NCI-H1930 (cell line): Measurements from ENCODE around the gene MGRN1.

Experiments
- DNase-seq, 2 experiments: peaks; one replicate each; lab custom pipeline; 2025; lab: John Stamatoyannopoulos, UW

Gene MGRN1

DNA sequence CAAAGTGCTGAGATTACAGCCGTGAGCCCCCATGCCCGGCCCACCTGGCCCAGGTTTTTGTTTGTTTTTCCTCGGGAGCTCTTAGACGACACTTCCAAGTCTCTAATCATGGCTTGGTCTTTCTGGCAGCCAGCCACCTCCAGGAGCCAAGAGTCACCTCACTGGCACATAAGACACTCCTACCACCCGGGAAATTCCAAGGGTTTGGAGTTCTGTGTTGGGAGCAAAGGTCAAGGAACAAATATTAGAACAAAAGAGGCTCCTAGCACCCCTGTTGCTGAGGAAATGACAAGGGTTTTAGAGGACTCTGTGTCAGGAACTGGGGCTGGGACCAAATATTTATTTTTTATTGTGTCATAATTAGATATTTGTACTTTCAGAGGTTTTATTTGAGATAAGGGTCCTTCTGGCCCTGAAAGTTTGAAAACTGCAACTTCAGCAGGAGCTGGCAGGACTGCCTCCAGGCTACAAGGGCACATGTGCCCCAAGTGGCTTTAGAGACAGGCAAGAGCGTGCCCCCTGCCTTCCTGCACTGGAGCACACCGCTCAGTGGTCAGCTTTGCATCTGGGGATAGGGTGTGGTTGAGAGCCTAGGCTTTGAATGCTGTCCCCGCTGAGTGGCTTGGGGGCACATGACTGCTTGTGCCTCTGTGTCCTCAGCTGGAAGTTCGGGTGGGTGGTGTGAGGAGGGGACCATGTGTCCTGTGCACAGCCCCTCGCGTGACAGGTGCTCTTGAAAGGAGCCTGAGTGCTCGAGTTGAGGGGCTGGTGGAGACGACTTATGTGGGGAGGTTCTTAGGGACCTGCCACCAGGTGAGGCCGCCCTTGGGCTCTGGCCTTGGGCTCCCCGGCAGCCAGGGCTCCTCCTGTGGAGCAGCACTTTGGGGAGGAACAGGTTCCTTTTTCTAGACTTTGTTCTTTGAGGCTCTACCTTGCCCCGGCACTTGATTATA lies 29.7 kb downstream of the MGRN1 start:
- no peak for DNase-seq

DNA sequence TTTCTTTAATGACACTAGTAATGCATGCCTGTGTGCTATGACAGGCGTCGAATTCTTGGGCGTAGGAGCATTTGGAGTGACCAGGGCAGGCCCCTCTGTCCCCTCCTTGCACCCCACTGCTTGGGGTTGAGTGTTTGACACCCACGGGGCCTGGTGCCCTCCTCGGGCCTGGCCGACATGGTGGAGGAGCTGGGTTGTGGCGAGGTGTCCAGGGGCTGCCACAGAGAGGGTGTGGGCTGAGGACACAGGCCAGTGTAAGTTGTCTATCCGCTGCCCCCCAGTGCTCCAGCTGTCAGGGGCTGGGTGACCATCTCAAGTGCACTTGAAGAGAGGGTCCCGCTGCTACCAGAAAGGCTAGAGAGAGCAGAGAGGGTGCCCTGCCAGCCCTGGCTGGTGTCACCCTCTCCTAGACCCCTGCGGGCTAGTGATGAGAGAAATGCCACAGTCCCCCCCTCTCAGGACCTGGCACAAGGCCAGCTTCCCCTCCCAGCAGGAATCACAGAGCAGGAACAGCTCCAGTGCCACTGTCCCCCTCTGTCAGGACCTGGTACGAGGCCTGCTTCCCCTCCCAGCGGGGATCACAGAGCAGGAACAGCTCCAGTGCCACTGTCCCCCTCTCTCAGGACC lies 30.5 kb downstream of the MGRN1 start:
- no peak for DNase-seq

DNA sequence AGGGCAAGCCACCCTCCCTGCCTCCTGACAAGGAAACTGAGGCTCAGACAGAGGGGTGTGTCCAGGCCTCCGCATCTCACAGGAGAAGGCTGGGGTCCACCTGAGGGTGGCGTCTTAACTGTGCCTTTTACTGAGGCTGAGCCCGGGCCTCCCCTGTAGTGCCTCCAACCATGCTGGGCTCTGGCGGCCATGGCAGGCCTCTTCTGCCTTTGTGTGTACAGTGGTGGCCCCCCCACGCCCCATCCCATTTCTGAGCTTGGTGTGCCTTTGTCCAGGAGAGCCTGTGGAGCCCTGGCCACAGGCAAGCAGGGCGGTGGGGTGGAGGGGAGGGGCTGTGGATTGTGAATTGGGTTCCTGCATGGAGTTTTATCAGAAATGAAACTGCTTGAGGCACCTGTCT lies 31.2 kb downstream of the MGRN1 start:
- DNase-seq = no peak

DNA sequence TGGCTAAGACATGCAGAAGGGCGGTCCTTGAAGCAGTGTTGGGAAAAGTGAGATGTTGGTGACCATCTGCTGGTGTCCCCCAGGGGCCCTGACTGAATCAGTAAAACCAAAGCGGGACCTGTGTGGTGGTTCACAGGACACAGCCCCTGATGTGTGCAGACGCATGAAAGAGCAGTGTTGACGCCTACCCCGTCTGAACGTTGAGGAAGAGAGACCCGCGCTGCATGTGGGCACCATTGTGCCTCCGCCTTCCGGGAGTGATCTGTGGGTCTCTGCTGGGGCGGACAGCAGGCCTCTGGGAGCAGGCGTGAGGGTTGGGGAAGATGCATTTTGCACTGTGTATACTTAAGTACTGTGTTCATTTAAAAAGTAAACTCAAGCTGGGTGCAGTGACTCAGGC lies 31.6 kb downstream of the MGRN1 start:
- no peak for DNase-seq

DNA sequence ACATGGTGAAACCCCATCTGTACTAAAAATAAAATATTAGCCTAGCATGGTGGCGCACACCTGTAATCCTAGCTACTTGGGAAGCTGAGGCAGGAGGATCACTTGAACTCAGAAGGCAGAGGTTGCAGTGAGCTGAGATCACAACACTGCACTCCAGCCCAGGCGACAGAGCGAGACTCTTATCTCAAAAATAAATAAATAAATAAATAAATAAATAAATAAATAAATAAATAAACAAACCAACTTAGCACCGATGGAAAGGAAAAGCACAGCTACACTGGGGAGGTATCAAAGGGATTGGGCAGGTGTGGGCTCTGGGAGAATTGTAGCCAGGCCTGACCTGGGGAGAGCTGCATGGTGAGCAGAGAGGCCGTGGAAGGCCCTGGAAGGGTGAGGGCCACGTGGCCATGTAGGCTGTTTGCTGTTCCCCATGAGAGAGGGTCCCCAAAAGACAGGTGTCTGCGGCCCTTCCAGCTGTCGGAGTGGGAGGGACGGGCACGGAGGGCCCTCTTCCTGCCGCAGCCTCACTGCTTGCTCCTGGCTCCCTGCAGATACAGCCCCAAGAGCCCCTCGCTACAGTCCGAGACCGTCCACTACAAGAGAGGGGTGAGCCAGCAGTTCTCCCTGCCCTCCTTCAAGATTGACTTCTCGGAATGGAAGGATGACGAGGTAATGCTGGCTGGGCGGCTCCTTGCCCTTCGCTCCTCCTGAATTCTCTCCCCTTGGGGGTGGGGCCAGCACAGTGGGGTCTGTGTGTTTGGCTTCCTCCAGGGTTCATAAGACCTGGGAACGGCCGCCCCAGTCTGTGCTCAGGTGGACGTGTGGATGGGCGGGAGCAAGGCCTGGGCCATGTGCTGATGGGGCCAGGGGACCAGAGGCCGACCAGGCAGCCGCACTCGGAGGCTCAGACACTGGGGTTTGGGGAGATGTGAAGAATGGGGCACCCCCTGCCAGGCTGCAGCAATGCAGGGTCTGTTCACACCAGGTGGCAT lies 32.4 kb downstream of the MGRN1 start:
- DNase-seq = no peak

DNA sequence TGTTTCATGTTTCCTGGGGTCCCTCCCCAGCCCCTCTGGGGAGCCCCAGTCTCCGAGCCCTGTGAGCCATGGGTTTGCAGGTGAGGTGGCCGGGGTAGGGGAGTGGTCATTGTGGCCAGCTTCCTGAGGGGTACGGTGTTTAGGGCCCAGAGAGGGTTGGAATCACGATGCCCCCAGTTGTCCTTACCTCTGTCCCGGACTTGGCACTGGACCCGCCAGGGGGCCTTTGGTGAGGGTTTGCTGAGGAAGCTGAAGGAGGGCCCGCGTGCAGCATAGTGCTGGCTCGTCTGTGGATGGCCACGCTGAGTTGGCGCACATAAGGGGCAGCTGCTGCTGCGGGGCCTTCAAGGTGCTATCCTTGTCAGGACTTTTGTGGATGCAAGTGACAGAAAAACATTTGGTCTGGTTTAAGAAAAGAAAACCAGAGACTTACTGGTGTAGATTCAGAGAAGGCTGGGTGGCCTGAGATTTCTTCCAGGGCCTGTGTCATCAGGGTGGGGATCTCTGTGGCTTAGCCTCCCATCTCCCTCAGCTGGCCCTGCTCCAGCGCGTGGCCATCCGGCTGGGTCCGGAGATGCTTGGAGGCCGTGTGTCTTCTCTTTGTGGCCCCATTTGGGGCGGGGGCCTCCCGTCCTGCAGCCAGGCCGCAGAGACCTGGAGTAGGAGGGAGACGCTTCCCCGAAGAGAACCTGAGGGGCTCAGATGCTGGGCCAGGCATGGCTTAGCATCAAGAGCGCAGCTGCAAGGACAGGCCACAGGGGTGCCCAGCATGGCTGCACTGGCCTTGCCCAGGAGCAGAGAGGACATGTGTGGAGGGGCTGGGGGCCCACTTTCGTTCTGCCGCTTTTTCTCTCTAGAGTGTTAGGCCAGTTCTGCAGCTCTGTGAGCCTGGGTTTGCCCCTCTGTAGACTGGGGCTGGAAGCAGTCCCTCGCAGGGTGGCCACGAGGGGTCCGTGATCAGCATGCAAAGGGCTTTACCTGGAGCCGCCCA lies 35.0 kb downstream of the MGRN1 start:
- DNase-seq = no peak

DNA sequence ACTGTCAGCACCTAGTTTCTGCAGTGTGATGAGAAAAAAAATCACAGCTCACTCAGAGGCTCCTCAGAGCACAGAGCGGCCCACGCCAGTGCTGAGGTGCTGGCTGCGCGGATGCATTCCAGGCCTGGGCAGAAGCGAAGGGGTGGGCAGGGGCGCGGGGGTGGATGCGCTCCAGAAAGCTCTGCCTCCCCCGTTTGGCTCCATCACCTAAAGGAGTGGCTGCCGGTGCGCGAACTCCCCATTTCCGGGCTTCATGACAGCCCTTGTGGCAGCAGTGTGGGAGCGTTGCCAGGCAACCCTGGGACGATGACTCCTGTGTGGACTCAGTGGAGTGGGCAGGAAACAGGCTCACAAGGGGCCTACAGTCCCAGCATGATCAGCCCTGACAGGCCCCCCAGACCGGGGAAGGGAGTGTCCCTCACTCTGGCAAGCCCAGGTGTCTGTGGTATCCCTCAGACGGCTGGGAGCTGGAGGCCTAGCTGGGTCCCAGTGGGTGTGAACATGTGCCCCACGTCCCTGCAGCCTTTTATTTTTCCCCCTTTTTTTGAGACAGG lies 35.9 kb downstream of the MGRN1 start:
- DNase-seq = no peak

DNA sequence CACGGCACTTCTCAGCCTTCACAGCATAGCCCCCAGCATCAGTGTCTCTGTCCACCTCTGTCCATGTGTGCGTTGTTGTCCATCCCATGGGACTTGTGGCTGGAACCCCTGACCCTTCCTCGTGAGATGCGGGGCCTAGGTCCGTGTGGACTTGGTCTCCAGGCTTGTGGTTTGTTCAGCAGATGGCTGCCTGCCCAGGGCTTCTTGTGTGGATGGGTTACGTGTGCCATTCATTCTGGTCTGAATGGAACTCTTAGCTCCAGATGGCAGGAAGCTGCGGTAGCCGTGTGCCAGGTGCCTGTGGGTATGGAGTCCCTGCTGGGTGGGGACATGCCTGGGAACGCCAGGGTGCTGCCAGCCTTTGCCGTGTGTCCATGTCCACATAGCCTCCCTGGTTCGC lies 37.0 kb downstream of the MGRN1 start:
- no peak for DNase-seq

DNA sequence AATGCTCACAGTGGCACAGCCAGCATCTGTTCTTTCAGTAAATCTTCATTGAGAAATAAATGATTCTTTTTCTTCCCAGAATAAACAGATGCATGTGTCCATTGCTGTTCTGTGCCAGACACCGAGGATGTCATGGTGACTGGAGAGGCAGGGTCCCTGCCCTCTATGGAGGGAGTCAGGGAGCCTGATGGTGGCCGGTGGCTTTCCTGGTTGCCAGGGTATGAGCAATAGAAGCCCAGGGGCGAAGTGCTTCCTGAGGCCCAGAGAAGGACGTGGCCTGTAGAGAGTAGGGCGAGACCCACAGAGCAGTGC lies 38.8 kb downstream of the MGRN1 start:
- no peak for DNase-seq

DNA sequence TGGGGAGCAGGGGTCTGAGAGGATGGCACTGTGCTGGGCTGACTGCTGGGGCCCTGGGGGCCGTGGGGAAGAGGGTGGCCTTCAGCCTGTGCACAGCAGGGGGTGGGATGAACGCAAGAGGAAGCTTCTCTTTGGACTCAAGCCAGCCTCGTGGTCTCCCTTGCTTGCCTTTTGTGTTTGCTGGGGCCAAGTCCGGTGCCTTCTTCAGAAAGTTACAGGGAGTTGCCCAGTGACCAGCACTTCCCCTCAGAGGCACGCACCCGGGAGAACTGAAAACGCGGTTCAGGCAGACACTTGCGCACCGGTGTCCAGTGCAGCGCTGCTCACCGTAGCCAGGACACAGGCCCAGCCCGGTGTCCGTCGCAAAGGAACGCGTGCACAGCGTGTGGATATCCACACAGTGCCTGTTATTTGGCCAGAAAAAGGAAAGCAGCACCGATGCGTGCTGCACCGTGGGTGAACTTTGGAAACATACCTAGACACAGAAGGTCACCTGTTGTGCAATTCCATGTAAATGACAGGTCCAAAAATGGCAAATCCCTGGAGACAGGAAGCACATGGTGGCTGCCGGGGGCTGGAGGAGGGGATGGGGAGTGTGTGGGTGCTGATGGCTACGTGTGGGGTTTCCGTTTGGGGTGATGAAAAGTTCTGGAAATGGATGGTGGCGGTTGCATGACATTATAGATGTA lies 39.3 kb downstream of the MGRN1 start:
- no peak for DNase-seq

DNA sequence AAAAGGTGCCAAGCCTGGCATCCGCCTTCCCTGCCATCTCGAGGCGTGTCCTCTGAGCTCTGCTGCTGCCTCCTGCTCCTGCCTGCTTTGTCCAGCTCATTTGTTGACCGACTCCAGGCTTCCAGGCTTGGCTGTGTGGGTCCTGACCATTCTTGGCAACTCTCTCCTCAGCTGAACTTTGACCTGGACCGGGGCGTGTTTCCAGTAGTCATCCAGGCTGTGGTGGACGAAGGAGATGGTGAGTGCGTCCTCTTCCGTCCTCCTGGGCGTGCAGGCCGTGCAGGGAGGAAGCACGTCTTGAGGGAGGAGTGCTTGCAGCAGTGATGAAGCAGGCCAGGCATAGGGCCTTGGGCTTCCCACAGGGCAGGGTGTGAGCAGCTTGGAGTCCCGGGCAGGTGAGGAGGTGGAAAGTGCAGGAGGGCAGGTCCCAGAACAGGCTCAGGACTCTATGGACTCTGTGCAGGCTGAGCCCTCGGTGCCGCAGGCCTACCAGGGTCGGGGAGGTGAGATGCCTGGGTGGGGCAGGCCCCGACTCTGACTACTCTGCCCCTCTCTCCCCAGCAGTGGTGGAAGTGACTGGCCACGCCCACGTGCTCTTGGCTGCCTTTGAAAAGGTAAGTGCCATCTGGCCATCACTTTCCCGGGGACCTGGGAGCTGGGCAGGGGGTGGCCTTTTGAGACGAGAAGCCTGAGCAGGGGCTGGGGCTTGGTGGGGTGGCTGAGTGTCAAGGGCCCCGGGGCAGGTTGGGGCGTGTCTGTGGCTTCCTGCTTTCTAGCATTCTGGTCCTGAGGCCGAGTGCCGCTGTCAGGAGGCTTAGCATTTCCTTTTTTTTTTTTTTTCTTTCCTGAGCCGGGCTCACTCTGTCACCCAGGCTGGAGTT lies 40.2 kb downstream of the MGRN1 start:
- no peak for DNase-seq

DNA sequence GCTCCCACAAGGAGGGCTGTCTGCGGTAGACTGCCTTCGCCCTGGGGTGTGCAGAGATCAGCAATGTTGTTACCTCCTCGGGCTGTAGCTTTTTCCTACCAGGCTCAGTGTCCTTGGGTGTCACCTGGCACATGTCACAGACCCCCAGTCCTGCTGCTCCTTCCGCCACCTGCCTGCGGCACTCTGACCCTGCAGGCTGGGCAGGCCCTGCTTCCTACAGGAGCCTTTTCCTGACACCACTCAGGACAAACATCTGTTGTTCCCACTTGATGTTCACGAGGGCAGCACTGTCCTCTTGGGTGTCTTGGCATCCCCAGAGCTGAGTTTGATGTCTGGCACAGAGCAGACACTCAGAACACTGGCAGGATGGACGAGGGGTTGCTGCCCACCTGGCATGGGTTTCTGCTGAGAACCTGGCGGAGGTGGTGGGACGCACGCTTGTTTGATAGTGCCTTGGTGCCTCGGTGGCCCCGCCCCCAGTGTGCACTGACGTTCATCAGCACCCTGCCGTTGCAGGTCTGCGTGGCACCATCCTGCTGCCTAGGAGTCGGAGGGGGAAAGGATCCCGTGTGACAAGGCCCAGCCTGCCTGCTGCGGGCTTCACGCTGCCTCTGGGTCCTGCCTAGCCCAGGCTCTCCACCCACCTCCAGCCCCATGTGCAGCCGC lies 42.0 kb downstream of the MGRN1 start:
- DNase-seq = no peak

DNA sequence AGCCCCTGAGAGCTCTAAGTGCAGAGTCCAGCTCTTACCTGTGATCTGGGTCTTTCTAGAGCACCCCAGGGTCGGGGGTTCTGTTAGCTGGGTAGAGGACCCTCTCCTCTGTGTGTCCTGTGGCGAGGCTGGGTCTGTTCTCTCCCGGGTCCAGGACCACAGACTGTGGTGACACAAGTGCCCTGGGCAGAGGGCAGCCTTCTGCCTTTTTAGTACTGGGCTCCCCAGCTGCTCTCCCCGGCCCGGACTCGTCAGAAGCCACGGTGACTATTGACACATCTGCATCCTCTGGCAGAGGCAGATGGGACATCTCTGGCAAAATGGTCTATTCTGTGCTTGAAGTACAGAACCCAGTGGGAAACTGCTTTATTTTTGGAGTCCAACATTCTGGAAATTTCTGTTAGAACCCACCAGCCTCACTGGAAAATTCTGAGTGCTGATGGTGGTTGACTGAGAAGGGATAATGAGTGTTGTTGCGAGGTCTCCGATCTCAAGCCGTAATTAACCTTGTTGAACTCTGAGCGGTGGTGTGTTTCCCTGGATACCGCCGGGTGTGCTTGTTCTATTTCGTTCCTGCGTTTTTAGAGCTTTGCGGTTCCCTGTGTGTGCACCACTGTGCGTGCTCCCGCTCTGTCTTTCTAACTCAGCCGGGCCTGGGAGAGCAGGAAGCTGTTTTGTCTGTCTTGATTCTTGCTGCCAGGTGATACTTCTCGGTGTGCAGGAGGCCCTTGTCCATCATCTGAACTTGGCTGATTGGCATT lies 42.8 kb downstream of the MGRN1 start:
- DNase-seq = no peak

DNA sequence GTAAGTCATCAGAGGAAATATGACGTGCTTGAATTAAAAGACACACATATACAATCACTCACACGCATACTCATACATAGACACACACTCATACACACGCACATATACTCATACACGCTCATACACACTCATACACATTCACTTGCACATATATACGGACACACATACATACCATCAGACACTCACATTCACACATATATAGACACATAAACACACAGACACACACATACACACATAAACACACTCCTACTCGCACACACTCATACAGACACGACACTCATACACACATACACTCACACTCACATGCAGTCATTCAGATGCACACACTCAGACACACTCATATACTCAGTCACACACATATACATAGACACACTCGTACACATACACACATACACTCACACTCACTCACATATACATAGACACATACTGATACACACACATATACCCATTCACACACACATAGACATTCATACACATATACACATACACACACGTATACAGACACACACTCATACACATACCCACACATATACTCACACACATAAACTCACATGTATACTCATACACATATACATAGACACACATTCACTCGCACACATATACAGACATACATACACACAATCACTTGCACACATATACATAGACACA lies 43.8 kb downstream of the MGRN1 start:
- DNase-seq = no peak

DNA sequence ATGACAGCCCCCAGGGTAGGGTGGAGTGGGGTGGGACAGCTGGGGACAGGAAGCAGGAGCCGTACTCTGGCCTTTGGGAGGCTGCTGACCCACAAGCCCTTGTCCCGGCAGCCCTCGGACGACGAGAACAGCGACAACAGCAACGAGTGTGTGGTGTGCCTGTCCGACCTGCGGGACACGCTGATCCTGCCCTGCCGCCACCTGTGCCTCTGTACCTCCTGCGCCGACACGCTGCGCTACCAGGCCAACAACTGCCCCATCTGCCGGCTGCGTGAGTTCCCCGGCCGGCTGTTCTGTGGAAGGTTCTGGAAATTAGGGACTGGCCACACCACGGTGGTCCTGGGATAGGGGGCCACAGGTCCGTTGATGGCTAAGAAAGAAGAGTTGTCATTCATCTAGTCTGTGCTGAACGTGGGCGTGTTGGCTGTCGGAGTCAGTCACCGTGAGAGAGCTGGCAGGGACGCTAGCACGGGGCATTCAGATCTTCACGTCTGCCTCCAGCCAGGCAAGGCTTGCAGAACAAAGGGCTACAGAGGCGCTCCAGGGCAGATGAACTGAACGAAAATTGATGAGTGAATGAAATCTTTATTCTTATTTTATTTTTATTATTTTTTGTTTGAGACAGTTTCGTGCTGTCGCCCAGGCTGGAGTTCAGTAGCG lies 48.9 kb downstream of the MGRN1 start:
- no peak for DNase-seq

DNA sequence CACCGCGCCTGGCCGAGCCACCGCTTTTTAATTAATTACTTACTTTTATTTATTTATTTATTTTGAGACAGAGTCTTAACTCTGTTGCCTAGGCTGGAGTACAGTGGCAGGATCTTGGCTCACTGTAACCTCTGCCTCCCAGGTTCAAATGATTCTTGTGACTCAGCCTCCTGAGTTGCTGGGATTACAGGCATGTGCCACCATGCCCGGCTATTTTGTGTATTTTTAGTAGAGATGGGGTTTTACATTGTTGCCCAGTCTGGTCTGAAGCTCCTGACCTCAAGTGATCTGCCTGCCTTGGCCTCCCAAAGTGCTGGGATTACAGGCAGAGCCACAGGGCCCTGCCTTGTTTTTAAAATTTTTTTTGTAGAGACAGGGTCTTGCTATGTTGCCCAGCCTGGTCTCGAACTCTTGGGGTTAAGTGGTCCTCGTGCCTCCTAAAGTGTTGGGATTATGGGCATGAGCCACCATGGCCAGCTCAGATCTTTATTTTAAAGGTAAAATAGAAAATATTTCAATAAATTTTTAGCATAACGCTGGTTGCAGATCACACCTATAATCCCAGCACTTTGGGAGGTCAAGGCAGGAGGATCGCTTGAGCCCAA lies 50.4 kb downstream of the MGRN1 start:
- DNase-seq = no peak
